GM12865 (cell line): ENCODE measurements around the gene PEG3.

ENCODE experiments used
- DNase-seq: peaks from one replicate; pipeline ENCODE4 v3.0.0; 2010; ENCODE audit warnings: low read depth
- H3K4me3 ChIP-seq: 2 replicates; pipeline ENCODE4 v1.5.1; 2011; ENCODE audit warnings: mild to moderate bottlenecking, low read depth, low read length, control low read depth
- CTCF ChIP-seq: IDR thresholded peaks from 2 replicates; pipeline ENCODE4 v1.5.1; 2011; ENCODE audit warnings: low read length, control low read depth, low read depth, inconsistent platforms; ENCODE audit not compliant: insufficient read depth; ENCODE audit errors: missing control alignments

Gene PEG3

GRCh38 chr19:56840451-56841192 is at the start of gene PEG3, which contains the start of gene ZIM2:
Gene PEG3 (minus strand): TSS chr19:56840726. CDS start chr19:56824655, 16,071 bp downstream.
Gene ZIM2 (minus strand): TSS chr19:56840726. CDS start chr19:56824277, 16,449 bp downstream.
- no peak for TF ChIP-seq CTCF
- no peak within 1 kb of the TSS for H3K4me3 ChIP-seq
- no peak for DNase-seq

GRCh38 chr19:56885173-56885985 is 44.9 kb upstream of the PEG3 start:
- TF ChIP-seq CTCF = no peak

DNA sequence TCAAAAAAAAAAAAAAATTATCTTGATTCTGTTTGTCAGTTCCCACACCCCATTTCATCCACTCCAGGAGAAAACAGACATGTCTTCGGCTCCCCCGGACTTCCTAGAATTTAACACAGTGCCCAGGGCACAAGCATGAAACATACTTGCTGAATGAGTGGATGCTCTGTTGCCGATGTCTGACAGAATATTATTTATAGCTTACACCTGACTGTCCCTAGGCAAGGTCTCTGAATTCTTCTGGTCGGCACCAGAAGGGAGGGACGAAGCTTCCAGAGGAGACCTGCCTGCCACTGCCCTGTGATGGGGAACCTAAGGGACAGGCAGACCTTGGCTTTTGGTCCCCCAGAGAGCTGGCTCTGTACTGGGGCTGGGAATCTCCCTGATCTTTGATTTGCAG is 43.9 kb upstream of the PEG3 start:
- no peak for TF ChIP-seq CTCF
- no peak for DNase-seq
- no peak overlapping the region for H3K4me3 ChIP-seq

More at GRCh38 chr19:56885173-56885985, 44.9 kb upstream of the PEG3 start:
- H3K4me3 ChIP-seq = no peak overlapping the region
- no peak for DNase-seq

GRCh38 chr19:56880592-56881190 is 40.2 kb upstream of the PEG3 start:
- no peak overlapping the region for H3K4me3 ChIP-seq
- no peak for DNase-seq
- TF ChIP-seq CTCF = no peak

DNA sequence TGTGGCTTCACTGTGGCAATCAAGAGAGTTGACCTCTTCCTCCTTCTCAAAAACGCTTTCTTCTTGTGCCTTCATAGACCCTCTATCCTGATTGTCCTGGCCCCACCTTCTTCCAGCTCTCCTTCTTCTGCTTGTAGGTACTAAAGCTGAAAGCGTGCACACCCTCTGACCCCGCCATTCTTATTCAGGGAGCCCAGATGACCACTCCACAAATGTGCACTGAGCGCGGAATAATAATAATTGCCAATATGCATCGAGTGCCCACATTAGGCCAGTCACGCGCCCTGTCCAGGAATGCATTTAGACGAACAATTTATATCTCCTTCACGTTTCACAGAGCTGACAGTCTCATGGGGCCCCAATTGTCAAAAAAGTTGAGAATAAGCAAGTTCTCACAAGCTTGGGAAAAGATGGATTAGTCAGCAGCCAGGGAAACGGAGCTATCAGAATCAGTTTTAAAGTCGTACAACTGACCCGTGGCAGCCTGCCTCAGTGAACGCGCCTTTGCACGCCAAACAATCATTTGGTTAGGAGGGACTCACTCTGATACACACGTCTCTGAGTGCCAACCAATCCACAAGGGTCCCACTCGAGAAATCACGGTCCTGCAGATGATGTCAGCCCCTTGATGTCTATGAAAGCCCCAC is 36.7 kb upstream of the PEG3 start:
- H3K4me3 ChIP-seq = no peak overlapping the region
- DNase-seq = no peak
- TF ChIP-seq CTCF = no peak

GRCh38 chr19:56875717-56876116 is 35.2 kb upstream of the PEG3 start:
- DNase-seq = no peak
- H3K4me3 ChIP-seq = no peak overlapping the region
- no peak for TF ChIP-seq CTCF
